Upper lobe of left lung (tissue), 4 donors: ENCODE data around the gene KCNMA1.

Experiments
- CTCF ChIP-seq, 6 experiments: fragments of 450-650 bp in 4 of 6; fragments of 200-600 bp in 2 of 6; sonication (generic) in 2 of 6; IDR thresholded peaks; one replicate each; pipeline ENCODE4 v1.5.1; 2016 to 2019; ENCODE audit warnings: antibody characterized with exemption in 6 of 6
- POLR2AphosphoS5 ChIP-seq, 2 donors: sonication (generic); formaldehyde crosslinking; IDR thresholded peaks; one replicate each; pipeline ENCODE4 v1.5.1; 2017; ENCODE audit warnings: antibody characterized with exemption in 2 of 2

- no peak for TF ChIP-seq POLR2AphosphoS5 (IDR thresholded peaks at IDR 0.05)
- no peak for TF ChIP-seq CTCF (IDR thresholded peaks at IDR 0.05)
Observed at GRCh38 chr10:77090381-77091356, 546.9 kb downstream of the KCNMA1 start.
